ENCODE data around the gene ZFP36L2.

The ZFP36L2 gene

GRCh38 chr2:43246641-43247040, 20.2 kb upstream of the ZFP36L2 start:
- DNase-seq, result no peak

- DNase-seq, result no peak
Measured at GRCh38 chr2:43241558-43241957, 15.2 kb upstream of the ZFP36L2 start.

- DNase-seq, result no peak
Measured at GRCh38 chr2:43240766-43241150, 14.4 kb upstream of the ZFP36L2 start.

- no peak for DNase-seq
Measured at GRCh38 chr2:43239981-43240765, 13.8 kb upstream of the ZFP36L2 start.

GRCh38 chr2:43238813-43239212, 12.4 kb upstream of the ZFP36L2 start:
- no peak for DNase-seq

- no peak for DNase-seq
Measured at GRCh38 chr2:43238176-43238575, 11.8 kb upstream of the ZFP36L2 start.

- no peak for DNase-seq
Measured at GRCh38 chr2:43233218-43234212, 7.1 kb upstream of the ZFP36L2 start.

- DNase-seq, result no peak
Measured at GRCh38 chr2:43230951-43231827, 4.8 kb upstream of the ZFP36L2 start.

GRCh38 chr2:43230351-43230885, 4.0 kb upstream of the ZFP36L2 start:
- no peak for DNase-seq

GRCh38 chr2:43228756-43229659, 2.6 kb upstream of the ZFP36L2 start:
- DNase-seq, result no peak

- DNase-seq, result no peak
Measured at GRCh38 chr2:43228321-43228751, 1.9 kb upstream of the ZFP36L2 start.

GRCh38 chr2:43227830-43228281, 1.4 kb upstream of the ZFP36L2 start:
- DNase-seq, result no peak

GRCh38 chr2:43226955-43227829, 786 bp upstream of the ZFP36L2 start:
- DNase-seq, result peak; percentile 64

GRCh38 chr2:43225788-43226557, 433 bp downstream of the ZFP36L2 start:
- peak; percentile 76 for DNase-seq

GRCh38 chr2:43225093-43225787, 1.2 kb downstream of the ZFP36L2 start:
- peak; percentile 54 for DNase-seq

GRCh38 chr2:43224571-43225092, 1.8 kb downstream of the ZFP36L2 start:
- peak; percentile 54 for DNase-seq

- DNase-seq, result peak; percentile 58
Measured at GRCh38 chr2:43224131-43224570, 2.3 kb downstream of the ZFP36L2 start.

- no peak for DNase-seq
Measured at GRCh38 chr2:43223521-43224001, 2.8 kb downstream of the ZFP36L2 start.
